ENCODE data around the gene TMA7.

The TMA7 gene

GRCh38 chr3:48466386-48467109 lies 26.5 kb downstream of the TMA7 start:
- Histone ChIP-seq H3K27ac (ENCODE audit: low read depth, low read length) (peak overlapping the region; percentile 100), H3K9ac (ENCODE audit: low read depth in 1 of 2, low read length in 2 of 2) (peak overlapping the region; percentile 93 to 98), H3K27me3 (ENCODE audit: control insufficient read depth in 1 of 2, insufficient read depth in 2 of 2, low read length in 2 of 2) (no peaks in the 10 kb centered on the region), H3K36me3 (ENCODE audit: control insufficient read depth in 1 of 2, insufficient read depth in 2 of 2, low read length in 2 of 2) (peaks cover 8 to 35% of the 10 kb centered on the region in 2 donors), H3K4me1 (ENCODE audit: control insufficient read depth in 1 of 2, insufficient read depth in 2 of 2, low read length in 2 of 2) (peaks cover 46 to 61% of the 10 kb centered on the region in 2 donors), H3K4me3 (ENCODE audit: low read depth in 1 of 2, low read length in 2 of 2) (peak overlapping the region; percentile 78 to 79), H3K9me3 (ENCODE audit: control insufficient read depth in 1 of 2, low read length in 2 of 2) (no peaks in the 10 kb centered on the region)

DNA sequence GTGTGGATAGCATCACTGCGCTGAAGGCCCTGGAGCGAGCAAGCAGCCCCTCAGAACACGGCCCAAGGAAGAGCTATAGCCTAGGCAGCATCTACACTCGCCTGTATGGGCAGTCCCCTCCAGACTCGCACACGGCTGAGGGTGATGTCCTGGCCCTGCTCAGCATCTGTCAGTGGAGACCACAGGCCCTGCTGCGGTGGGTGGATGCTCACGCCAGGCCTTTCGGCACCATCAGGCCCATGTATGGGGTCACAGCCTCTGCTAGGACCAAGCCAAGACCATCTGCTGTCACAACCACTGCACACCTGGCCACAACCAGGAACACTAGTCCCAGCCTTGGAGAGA lies 27.0 kb downstream of the TMA7 start:
- peaks cover 8 to 35% of the 10 kb centered on the region in 2 donors for H3K36me3 ChIP-seq (ENCODE audit: control insufficient read depth in 1 of 2, insufficient read depth in 2 of 2, low read length in 2 of 2)
- no peaks in the 10 kb centered on the region for H3K27me3 ChIP-seq (ENCODE audit: control insufficient read depth in 1 of 2, insufficient read depth in 2 of 2, low read length in 2 of 2)
- peak overlapping the region; percentile 100 for H3K27ac ChIP-seq (ENCODE audit: low read depth, low read length)
- H3K4me1 ChIP-seq (ENCODE audit: control insufficient read depth in 1 of 2, insufficient read depth in 2 of 2, low read length in 2 of 2): peaks cover 46 to 66% of the 10 kb centered on the region in 2 donors
- H3K9ac ChIP-seq (ENCODE audit: low read depth in 1 of 2, low read length in 2 of 2): peak overlapping the region; percentile 93 to 98
- H3K4me3 ChIP-seq (ENCODE audit: low read depth in 1 of 2, low read length in 2 of 2): peak overlapping the region; percentile 78 to 79
- no peaks in the 10 kb centered on the region for H3K9me3 ChIP-seq (ENCODE audit: control insufficient read depth in 1 of 2, low read length in 2 of 2)

DNA sequence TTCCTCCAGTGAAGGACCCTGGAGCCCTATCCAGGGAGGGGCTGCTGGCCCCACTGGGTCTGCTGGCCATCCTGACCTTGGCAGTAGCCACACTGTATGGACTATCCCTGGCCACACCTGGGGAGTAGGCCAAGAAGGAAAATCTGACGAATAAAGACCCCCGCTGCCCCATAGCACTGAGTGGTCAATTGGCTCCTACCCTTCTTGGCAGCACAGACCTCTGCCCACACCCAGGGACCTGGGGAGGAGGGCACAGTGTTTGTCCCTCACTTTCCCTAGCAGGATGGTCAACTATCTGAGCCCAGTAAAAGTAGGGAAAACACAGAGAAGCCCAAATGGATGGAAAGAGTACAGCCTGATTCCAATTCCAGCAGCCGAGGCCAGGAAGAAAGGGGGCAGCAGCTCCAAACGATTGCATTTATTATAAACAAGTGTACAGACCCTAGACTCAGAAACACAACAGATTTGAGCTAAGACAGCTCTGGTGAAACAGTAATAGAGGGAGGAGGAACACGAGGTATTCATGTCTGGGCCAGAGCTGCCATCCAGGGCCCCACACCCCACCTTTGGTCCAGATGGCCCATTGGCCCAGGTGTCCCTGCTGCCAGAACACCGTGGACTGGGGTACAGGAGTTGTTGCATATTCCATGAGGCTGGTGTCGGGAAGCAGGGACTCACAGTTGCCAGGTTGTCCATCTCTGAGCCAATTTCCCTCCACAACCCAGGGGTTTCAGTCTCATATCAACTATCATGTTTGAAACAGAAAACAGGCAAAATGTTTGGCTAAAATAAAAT lies 27.6 kb downstream of the TMA7 start:
- Histone ChIP-seq H3K4me3 (ENCODE audit: low read depth in 1 of 2, low read length in 2 of 2) (peak overlapping the region; percentile 78 to 79), H3K36me3 (ENCODE audit: control insufficient read depth in 1 of 2, insufficient read depth in 2 of 2, low read length in 2 of 2) (peaks cover 8 to 35% of the 10 kb centered on the region in 2 donors), H3K4me1 (ENCODE audit: control insufficient read depth in 1 of 2, insufficient read depth in 2 of 2, low read length in 2 of 2) (peaks cover 46 to 72% of the 10 kb centered on the region in 2 donors)

GRCh38 chr3:48468329-48468731 lies 28.3 kb downstream of the TMA7 start:
- H3K9me3 ChIP-seq (ENCODE audit: control insufficient read depth in 1 of 2, low read length in 2 of 2): no peaks in the 10 kb centered on the region
- peak overlapping the region in 1 of 2 donors; percentile 28 for H3K4me3 ChIP-seq (ENCODE audit: low read depth in 1 of 2, low read length in 2 of 2)
- H3K27me3 ChIP-seq (ENCODE audit: control insufficient read depth in 1 of 2, insufficient read depth in 2 of 2, low read length in 2 of 2): no peaks in the 10 kb centered on the region
- peaks cover 48 to 76% of the 10 kb centered on the region in 2 donors for H3K4me1 ChIP-seq (ENCODE audit: control insufficient read depth in 1 of 2, insufficient read depth in 2 of 2, low read length in 2 of 2)
- peak overlapping the region in 1 of 2 donors; percentile 98 for H3K9ac ChIP-seq (ENCODE audit: low read depth in 1 of 2, low read length in 2 of 2)
- H3K27ac ChIP-seq (ENCODE audit: low read depth, low read length): no peak overlapping the region
- peaks cover 8 to 35% of the 10 kb centered on the region in 2 donors for H3K36me3 ChIP-seq (ENCODE audit: control insufficient read depth in 1 of 2, insufficient read depth in 2 of 2, low read length in 2 of 2)

More for the DNA sequence above, 27.6 kb downstream of the TMA7 start:
- Histone ChIP-seq H3K27ac (ENCODE audit: low read depth, low read length) (peak overlapping the region; percentile 100), H3K27me3 (ENCODE audit: control insufficient read depth in 1 of 2, insufficient read depth in 2 of 2, low read length in 2 of 2) (no peaks in the 10 kb centered on the region), H3K9ac (ENCODE audit: low read depth in 1 of 2, low read length in 2 of 2) (peak overlapping the region; percentile 93 to 98), H3K9me3 (ENCODE audit: control insufficient read depth in 1 of 2, low read length in 2 of 2) (no peaks in the 10 kb centered on the region)

- Histone ChIP-seq H3K36me3 (ENCODE audit: control insufficient read depth in 1 of 2, insufficient read depth in 2 of 2, low read length in 2 of 2) (peaks cover 8 to 35% of the 10 kb centered on the region in 2 donors), H3K9me3 (ENCODE audit: control insufficient read depth in 1 of 2, low read length in 2 of 2) (no peaks in the 10 kb centered on the region), H3K9ac (ENCODE audit: low read depth in 1 of 2, low read length in 2 of 2) (no peak overlapping the region), H3K27ac (ENCODE audit: low read depth, low read length) (no peak overlapping the region), H3K4me1 (ENCODE audit: control insufficient read depth in 1 of 2, insufficient read depth in 2 of 2, low read length in 2 of 2) (peaks cover 52 to 80% of the 10 kb centered on the region in 2 donors), H3K4me3 (ENCODE audit: low read depth in 1 of 2, low read length in 2 of 2) (peak overlapping the region in 1 of 2 donors; percentile 1), H3K27me3 (ENCODE audit: control insufficient read depth in 1 of 2, insufficient read depth in 2 of 2, low read length in 2 of 2) (no peaks in the 10 kb centered on the region)
Observed at GRCh38 chr3:48469046-48469915, 29.2 kb downstream of the TMA7 start.

- H3K9ac ChIP-seq (ENCODE audit: low read depth in 1 of 2, low read length in 2 of 2): no peak overlapping the region
- peaks cover 48 to 75% of the 10 kb centered on the region in 2 donors for H3K4me1 ChIP-seq (ENCODE audit: control insufficient read depth in 1 of 2, insufficient read depth in 2 of 2, low read length in 2 of 2)
Observed at GRCh38 chr3:48470286-48470685, 30.2 kb downstream of the TMA7 start.

DNA sequence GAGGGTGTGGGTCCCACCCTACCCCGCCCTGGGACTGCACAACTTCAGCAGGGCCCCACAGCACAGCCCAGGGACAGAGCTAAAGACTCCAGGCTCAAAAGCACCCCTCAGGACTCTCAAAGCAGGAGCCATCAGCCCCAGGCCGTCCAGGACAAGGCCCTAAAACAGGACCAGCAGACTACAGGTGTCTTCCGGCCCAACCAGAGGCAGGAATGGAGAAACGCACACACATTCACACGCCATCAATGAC lies 32.5 kb downstream of the TMA7 start:
- peaks cover 32 to 52% of the 10 kb centered on the region in 2 donors for H3K4me1 ChIP-seq (ENCODE audit: control insufficient read depth in 1 of 2, insufficient read depth in 2 of 2, low read length in 2 of 2)
- peak overlapping the region; percentile 94 for H3K27ac ChIP-seq (ENCODE audit: low read depth, low read length)
- no peaks in the 10 kb centered on the region for H3K27me3 ChIP-seq (ENCODE audit: control insufficient read depth in 1 of 2, insufficient read depth in 2 of 2, low read length in 2 of 2)
- peak overlapping the region; percentile 90 to 94 for H3K4me3 ChIP-seq (ENCODE audit: low read depth in 1 of 2, low read length in 2 of 2)
- no peaks in the 10 kb centered on the region for H3K9me3 ChIP-seq (ENCODE audit: control insufficient read depth in 1 of 2, low read length in 2 of 2)
- peak overlapping the region; percentile 97 to 99 for H3K9ac ChIP-seq (ENCODE audit: low read depth in 1 of 2, low read length in 2 of 2)
- peaks cover 8 to 26% of the 10 kb centered on the region in 2 donors for H3K36me3 ChIP-seq (ENCODE audit: control insufficient read depth in 1 of 2, insufficient read depth in 2 of 2, low read length in 2 of 2)

More at GRCh38 chr3:48470286-48470685, 30.2 kb downstream of the TMA7 start:
- no peak overlapping the region for H3K27ac ChIP-seq (ENCODE audit: low read depth, low read length)
- H3K4me3 ChIP-seq (ENCODE audit: low read depth in 1 of 2, low read length in 2 of 2): peak overlapping the region in 1 of 2 donors; percentile 16
- H3K36me3 ChIP-seq (ENCODE audit: control insufficient read depth in 1 of 2, insufficient read depth in 2 of 2, low read length in 2 of 2): peaks cover 8 to 35% of the 10 kb centered on the region in 2 donors
- no peaks in the 10 kb centered on the region for H3K9me3 ChIP-seq (ENCODE audit: control insufficient read depth in 1 of 2, low read length in 2 of 2)
- no peaks in the 10 kb centered on the region for H3K27me3 ChIP-seq (ENCODE audit: control insufficient read depth in 1 of 2, insufficient read depth in 2 of 2, low read length in 2 of 2)

DNA sequence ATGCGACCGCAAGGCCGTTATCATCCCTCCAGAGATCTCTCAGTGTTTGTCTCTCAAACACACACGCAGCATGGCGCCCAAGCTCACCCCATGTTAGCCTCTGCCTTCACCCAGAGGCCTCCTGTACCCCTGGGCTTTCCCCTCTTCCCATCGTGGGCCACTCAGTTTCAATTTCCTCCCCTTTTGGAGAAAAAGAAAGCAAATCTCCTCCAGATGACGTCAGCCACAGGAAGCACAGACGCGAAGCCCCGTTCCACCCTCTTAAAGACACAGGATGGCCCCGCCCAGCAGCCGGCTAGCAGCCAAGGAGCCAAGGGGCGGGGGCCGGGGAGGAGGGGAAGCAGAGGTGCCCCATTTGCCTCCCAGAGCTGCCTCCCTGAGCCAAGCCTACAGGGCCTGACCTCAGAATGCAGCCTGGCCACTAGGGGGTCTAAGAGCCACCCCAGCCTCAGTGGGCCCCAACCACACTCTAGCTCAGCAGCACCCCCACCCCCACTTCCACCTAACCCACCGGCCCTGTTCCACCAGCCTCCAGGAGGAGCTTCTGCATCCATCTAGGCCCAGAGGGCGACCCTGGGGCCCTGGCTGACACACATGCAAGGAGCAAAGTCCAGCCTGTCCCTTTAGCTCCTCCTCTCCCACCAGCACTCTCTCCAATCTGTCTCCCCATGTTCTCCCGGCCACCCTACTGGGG lies 33.0 kb downstream of the TMA7 start:
- Histone ChIP-seq H3K27ac (ENCODE audit: low read depth, low read length) (peak overlapping the region; percentile 94), H3K4me1 (ENCODE audit: control insufficient read depth in 1 of 2, insufficient read depth in 2 of 2, low read length in 2 of 2) (peaks cover 28 to 47% of the 10 kb centered on the region in 2 donors), H3K4me3 (ENCODE audit: low read depth in 1 of 2, low read length in 2 of 2) (peak overlapping the region; percentile 90 to 94), H3K36me3 (ENCODE audit: control insufficient read depth in 1 of 2, insufficient read depth in 2 of 2, low read length in 2 of 2) (peaks cover 8 to 22% of the 10 kb centered on the region in 2 donors), H3K9me3 (ENCODE audit: control insufficient read depth in 1 of 2, low read length in 2 of 2) (no peaks in the 10 kb centered on the region), H3K9ac (ENCODE audit: low read depth in 1 of 2, low read length in 2 of 2) (peak overlapping the region; percentile 97 to 99), H3K27me3 (ENCODE audit: control insufficient read depth in 1 of 2, insufficient read depth in 2 of 2, low read length in 2 of 2) (no peaks in the 10 kb centered on the region)

GRCh38 chr3:48473617-48473952 lies 33.5 kb downstream of the TMA7 start:
- Histone ChIP-seq H3K9me3 (ENCODE audit: control insufficient read depth in 1 of 2, low read length in 2 of 2) (no peaks in the 10 kb centered on the region), H3K4me3 (ENCODE audit: low read depth in 1 of 2, low read length in 2 of 2) (peak overlapping the region; percentile 90 to 94), H3K27ac (ENCODE audit: low read depth, low read length) (peak overlapping the region; percentile 94), H3K9ac (ENCODE audit: low read depth in 1 of 2, low read length in 2 of 2) (peak overlapping the region; percentile 43 to 99), H3K27me3 (ENCODE audit: control insufficient read depth in 1 of 2, insufficient read depth in 2 of 2, low read length in 2 of 2) (no peaks in the 10 kb centered on the region), H3K4me1 (ENCODE audit: control insufficient read depth in 1 of 2, insufficient read depth in 2 of 2, low read length in 2 of 2) (peaks cover 22 to 42% of the 10 kb centered on the region in 2 donors), H3K36me3 (ENCODE audit: control insufficient read depth in 1 of 2, insufficient read depth in 2 of 2, low read length in 2 of 2) (peaks cover 6 to 17% of the 10 kb centered on the region in 2 donors)

Measured in duodenal mucosa (tissue), 2 donors.